Left lobe of liver (tissue), 2 donors: ENCODE results near the gene FTO. TPM values are rescaled to one million over a fixed set of nuclear protein-coding genes. Genes with fewer than 3 reads are reported as not detected.

ENCODE experiments used
- ATAC-seq: fragments of 200-7000 bp; cut with Tn5 transposase; one replicate; pipeline ENCODE4 v1.9.1; 2020; ENCODE audit warnings: mild to moderate bottlenecking, moderate library complexity
- DNase-seq: peaks from one replicate; pipeline ENCODE4 v3.0.0-alpha.2; 2020; ENCODE audit warnings: low spot score
- total RNA-seq: library from RNA; stranded (reverse); gene quantifications from one replicate; pipeline ENCODE4 v1.2.1, GENCODE V29; 2021
- donor health status: DM: no; HTN: no; CAD: no; lungs with moderate emphysema.
- donor health status: DM: no; HTN: yes; CAD: no.

The FTO gene
- total RNA-seq, 1 donor from 2014 or later = 29.9 TPM

DNA sequence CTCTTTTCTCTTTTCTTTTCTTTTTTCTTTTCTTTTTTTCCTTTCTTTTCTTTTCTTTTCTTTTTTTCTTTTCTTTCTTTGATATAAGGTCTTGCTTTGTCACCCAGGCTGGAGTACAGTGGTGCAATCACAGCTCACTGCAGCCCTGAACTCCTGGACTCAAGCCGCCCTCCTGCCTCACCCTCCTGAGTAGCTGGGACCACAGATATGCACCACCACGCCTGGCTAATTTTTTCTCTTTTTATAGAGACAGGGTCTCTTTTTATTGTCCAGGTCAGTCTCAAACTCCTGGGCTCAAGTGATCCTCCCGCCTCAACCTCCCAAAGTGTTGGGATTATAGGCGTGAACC is 436.8 kb downstream of the FTO start:
- ATAC-seq = no peak
- DNase-seq = no peak

GRCh38 chr16:54142787-54143186 is 438.8 kb downstream of the FTO start:
- ATAC-seq = no peak
- no peak for DNase-seq

DNA sequence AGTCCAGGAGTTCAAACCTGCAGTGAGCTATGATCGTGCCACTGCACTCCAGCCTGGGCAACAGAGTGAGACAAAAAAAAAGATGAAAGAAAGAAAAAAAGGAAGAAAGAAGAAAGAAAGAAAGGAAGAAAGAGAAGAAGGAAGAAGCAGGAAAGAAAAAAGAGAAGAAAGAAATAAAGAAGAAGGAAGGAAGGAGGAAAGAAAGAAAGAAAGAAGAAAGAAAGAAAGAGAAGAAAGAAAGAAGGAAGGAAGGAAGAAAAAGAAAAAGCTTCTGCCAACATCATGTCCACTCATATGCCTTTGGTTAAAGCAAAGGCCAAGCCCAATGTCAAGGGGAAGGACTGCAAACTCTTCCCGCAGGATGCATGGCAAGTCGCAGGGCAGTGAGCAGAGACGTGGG is 439.5 kb downstream of the FTO start:
- DNase-seq = no peak
- ATAC-seq = no peak

- DNase-seq = no peak
- no peak for ATAC-seq
These were observed 440.1 kb downstream of the FTO start for GRCh38 chr16:54143934-54144571.

DNA sequence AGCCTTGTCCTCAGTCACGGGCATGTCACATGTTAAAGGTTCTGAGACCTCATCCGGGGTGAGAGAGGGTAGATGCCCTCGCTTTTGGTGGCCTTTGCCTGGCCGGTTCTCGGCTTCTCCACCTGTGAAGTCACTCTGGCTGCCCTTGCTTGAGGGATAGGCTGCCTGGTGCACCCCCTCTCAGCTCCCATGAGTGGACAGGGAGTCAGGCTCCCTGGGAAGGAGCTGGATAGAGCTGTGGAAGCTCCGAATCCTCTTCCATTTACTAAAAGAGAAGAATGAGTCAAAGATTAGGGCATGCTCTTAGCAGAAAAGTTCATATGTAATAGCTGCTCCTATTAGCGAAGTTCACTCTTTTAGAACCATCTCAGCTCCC is 440.6 kb downstream of the FTO start:
- ATAC-seq = no peak

DNA sequence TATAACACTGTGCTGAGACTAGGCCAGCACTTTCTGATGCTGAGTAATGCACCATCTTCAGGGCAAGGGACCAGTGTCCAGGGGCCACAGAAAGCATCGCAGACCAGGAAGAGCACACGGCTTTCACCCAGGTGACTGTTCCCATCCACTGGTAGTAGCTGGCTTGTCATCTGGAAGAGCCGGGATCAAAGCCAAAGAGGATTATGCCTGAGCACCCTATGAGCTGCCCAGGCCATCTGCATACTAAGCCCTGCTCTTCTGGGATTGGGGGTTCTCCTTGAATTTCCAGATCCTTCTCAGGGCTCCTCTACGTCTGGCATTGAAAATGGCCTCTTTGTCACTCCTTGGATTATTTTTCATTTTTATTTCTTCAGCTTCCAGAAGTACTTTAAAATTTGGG is 441.9 kb downstream of the FTO start:
- DNase-seq = no peak

More for the DNA sequence above, 440.6 kb downstream of the FTO start:
- no peak for DNase-seq

DNA sequence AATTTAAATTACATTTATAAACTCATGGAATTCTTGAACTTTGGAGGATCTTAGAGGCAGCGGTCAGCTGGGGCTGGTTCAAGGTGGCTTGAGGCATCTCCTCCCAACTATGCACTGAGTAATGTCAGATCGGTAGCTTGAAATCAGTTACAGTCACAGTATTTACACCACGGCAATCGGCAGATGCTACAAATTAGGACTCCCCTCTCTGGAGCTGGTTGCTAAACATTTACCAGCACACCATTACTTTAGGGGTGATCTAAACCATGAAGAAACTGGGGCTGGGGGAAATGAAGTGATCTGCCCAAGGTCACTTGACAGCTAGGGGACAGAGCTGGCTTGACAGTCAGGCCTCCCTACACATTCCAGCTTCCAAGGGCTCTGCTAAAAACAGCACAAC is 445.0 kb downstream of the FTO start:
- no peak for DNase-seq

More for the DNA sequence above, 441.9 kb downstream of the FTO start:
- no peak for ATAC-seq

DNA sequence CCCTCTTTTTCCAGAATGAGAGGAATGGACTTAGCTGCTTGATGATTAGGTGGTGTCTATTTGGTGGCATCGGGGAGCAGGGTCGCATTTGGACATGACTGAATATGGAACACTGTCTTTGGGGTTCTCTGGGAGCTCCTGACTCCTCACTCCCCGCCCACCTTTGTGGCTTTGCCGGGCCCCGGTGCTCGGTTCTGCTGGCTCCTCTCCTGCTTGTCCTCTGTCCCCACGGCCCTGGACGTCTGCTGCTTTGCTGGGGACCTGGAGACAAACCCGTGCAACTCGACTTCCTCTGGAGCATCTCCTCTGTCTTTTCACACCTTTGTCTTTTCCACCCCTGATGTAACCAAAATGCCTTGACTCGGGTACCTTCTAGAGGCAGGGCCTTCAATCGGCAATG is 446.9 kb downstream of the FTO start:
- DNase-seq = no peak
- no peak for ATAC-seq

More for the DNA sequence above, 445.0 kb downstream of the FTO start:
- ATAC-seq = no peak

DNA sequence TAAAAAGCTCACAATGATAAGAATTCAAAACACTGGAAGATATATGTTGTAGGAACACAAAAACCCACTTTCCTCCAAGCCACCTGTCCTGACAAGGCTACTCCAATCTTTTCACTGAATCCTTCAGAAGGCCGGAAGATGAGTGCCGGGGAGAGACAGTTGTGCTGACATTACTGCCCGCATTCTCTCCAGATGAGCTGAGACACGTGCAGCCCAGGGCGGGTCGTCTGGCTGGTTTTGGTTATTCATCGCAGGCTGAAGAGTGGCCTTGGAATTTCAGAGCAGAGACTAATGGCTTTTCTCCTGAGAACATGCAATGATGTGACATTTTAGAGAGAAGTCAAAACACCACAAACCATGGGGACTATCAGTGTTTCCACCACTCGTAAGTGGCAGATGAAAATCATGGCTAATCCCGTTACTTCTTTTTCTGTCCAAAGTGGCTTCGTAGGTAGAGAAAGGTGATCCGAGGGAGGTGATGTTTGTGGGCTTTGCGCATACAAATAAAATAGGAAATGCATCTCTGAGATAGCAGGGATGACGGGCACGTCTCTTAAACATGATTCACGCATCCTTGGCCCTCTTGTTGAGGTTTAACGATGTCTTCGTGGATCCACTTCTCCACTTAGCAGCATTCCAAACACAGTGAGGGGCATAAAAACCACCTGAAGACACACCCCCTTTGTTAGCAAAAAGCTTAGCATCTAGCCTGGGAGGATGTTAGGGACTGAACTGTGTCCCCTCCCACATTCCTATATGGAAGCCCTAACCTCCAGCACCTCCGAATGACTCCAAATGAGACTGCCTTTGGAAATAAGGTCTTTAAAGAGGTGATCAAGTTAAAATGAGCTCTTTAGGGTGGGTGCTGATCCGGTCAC is 448.6 kb downstream of the FTO start:
- DNase-seq = no peak
- no peak for ATAC-seq

DNA sequence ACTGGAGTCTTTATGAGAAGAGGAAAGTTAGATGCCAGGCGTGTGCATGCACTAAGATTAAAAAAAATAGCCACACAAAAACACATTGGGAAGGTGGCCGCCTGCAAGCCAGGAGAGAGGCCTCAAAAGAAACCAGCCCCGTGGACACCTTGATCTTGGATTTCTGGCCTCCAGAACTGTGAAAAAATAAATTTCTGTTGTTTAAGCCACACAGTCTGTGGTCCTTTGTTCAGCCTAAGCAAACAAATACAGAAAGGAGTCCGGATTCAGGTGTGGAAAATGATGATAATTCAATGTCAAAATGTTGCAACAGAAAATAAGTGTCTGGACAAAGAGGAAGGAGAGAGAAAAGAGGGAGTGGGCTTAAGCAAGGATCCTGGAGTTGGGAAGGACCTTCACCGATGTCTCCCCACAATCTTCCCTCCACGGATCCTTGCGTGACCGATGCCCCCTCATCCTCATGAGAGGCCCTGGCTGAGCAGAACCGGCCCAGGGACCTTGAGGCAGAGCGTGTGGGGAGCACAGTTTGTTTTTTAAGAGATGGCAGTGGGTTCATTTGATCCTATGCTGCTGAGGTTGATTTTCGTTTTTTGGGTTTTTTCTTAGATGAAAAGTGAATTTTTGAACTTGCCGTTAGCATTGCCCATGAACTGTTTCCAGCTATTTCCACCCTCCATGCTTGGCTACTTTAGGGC is 449.4 kb downstream of the FTO start:
- DNase-seq = no peak
- no peak for ATAC-seq

GRCh38 chr16:54156349-54156748 is 452.4 kb downstream of the FTO start:
- DNase-seq = no peak
- ATAC-seq = no peak

DNA sequence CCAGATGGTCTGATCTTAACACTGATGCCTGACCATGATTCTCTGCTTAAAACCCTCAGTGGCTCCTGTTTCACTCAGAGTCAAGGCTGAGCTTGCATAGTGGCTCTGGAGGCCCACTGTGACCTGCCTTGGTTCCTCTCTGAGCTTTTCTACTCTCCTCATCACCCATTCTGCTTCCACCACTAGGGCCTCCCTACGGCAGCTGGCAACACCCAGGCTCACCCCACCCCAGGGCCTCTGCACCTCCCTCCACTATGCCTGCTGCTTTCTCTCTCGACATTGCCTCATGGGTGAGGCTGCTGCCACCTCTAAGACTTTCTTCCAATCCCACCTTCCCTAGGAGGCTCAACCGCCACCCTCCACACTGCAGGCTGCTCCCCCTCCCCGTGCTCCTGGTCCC is 455.0 kb downstream of the FTO start:
- DNase-seq (no peak), ATAC-seq (no peak)

GRCh38 chr16:54159490-54160080 is 455.6 kb downstream of the FTO start:
- ATAC-seq (no peak), DNase-seq (no peak)

DNA sequence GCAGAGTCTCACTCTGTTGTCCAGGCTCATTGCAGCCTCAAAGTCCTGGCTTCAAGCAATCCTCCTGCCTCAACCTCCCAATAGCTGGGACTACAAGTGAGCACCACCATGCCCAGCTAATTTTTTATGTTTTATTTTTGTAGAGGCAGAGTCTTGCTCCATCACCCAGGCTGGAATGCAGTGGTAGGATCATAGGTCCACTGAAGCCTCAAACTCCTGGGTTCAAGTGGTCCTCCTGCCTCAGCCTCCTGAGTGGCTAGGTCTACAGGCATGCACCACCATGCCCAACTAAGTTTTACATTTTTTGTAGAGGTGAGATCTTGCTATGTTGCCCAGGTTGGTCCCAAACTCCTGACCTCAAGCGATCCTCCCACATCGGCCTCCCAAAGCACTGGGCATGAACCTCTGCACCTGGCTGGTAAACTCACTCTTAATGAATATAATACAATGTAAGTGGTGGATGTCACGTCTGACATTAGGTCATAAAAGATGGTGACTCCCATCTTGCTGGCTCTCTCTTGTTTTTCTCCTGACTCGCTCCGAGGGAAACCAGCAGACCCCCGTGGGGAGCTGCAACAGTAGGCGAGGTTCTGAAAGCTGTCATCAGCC is 456.4 kb downstream of the FTO start:
- DNase-seq (peak; percentile 32), ATAC-seq (no peak)

DNA sequence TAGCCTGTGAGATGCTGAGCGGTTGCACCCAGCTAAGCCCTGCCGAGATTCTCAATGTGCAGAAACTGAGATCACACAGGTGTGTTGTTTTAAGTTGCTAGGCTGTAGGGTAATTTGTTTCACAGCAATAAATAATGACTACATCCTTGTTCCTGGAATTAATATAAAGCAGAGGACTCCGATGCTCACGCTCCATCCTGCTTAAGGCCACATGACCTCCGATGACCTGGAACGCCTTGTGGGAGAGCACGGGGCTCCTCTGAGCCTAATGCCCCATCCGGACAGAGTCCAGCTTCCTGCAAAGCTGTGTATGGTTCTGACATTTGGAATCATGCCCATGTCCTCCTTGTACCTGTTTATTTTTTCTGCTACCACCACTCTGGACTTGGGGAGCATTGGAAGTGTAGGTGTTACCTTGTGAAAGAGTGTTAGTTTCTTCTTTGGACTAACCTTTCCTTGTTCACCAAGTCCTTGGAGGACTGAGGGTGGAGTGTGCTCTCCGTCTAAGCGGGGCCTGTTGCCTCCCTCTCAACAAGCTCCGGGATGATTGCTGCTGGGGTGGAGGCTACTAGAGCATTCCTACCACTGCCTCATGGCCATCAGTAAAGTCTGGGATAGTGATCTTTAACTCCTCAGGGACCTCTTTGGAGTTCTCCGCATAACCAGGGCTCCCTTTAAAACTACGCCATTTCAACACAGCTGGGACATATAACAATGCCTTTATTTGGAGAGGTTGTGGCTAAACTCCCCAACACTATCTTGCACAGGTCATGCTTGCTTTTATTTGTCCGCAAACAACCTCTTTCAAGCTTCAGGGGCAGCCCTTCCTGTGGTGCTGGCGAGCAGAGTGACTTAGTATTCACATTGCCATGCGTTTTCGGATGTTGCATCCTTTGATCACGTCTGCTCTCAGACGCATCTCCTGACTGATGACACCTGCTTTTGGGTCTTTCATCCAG is 457.3 kb downstream of the FTO start:
- no peak for ATAC-seq
- DNase-seq = peak; percentile 32

GRCh38 chr16:54163197-54163843 is 459.4 kb downstream of the FTO start:
- DNase-seq (no peak), ATAC-seq (no peak)

DNA sequence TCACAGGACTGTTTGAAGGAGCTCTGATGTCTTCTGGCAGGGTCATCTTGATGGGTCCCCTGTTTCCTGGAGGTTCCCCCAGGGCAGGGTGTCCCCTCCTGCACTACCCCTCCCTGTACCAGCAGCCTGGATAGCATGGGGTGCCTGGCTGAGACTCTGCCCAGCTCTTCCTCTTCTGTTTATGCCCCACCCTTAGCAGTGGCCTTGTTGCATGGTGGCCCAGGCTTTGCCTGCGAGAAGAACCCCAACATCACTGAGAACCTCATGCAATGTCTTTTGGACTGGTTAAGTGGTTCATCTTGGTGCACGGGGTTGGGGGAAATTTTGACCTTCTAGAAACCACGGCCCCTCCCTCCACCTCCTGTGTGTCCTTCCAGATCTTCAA is 460.8 kb downstream of the FTO start:
- DNase-seq = no peak

DNA sequence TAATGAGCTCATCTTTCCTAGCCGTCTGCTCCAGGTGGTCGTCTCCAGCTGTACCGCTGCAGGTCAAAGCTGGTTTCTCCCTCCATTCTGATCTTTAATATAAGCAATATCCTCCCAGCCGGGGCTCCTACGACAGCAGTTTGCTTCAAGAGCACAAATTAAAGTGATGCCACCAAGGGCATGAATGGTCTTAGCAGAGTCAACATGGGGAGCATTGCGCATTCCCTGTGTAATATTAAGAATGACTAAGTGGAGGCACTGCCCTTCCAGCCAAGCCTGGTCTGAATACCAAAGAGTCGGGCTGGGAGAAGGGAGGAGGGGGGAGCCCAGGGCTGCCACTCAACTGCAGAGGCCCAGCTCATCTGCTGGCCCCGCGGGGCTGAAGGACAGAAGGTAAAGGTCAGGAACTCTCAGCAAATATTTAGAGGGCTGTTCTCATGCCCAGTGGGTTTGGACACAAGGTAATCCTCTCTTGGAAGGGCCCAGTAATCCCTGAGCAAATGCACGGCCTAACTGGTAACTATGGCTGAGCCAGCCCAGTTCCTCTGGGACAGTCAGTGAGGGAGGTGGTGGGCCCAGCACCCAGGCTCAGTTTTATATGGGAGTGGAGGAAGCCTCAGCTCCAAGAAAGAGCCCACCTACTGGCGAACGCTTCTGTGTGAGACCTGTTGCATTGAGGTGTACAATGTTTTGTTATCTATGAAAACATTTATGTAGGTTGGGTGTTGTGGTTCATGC is 461.4 kb downstream of the FTO start:
- ATAC-seq (peak; percentile 97), DNase-seq (peak; percentile 84)

More for the DNA sequence above, 460.8 kb downstream of the FTO start:
- no peak for ATAC-seq
